DND-41 (cell line): Measurements from ENCODE around the gene LYRM7.

Source experiments
- ATAC-seq: fragments of 200-7000 bp; cut with Tn5 transposase; 3 replicates; pipeline ENCODE4 v1.9.1; 2021; ENCODE audit warnings: low read depth; ENCODE audit not compliant: insufficient read depth
- DNase-seq: peaks from one replicate; pipeline ENCODE4 v3.0.0-alpha.2; 2020
- H2AFZ ChIP-seq: 2 replicates; pipeline ENCODE4 v1.6.0; 2012; ENCODE audit warnings: low read depth, low read length
- H3K27ac ChIP-seq: 2 replicates; pipeline ENCODE4 v1.5.1; 2012; ENCODE audit warnings: low read length, inconsistent platforms
- H3K27me3 ChIP-seq: fragments of 200-600 bp; sonication (generic); 2 replicates; pipeline ENCODE4 v1.6.0; 2012; ENCODE audit warnings: low read length, mild to moderate bottlenecking, inconsistent platforms; ENCODE audit not compliant: insufficient read depth, poor library complexity
- H3K36me3 ChIP-seq: 2 replicates; pipeline ENCODE4 v1.5.1; 2012; ENCODE audit warnings: low read length, inconsistent platforms; ENCODE audit not compliant: insufficient read depth
- H3K4me1 ChIP-seq: 2 replicates; pipeline ENCODE4 v1.5.1; 2012; ENCODE audit warnings: mild to moderate bottlenecking, low read length; ENCODE audit not compliant: insufficient read depth
- H3K4me2 ChIP-seq: 2 replicates; pipeline ENCODE4 v1.6.0; 2012; ENCODE audit warnings: mild to moderate bottlenecking, moderate library complexity, low read length, inconsistent platforms; ENCODE audit not compliant: insufficient read depth
- H3K4me3 ChIP-seq, 2 experiments: fragments of 200-600 bp in 1 of 2; shearing (Covaris generic) in 1 of 2; 2 replicates each; pipeline ENCODE4 v1.5.1; 2012 to 2016; ENCODE audit warnings: inconsistent platforms in 2 of 2, low read length in 2 of 2, mild to moderate bottlenecking in 2 of 2, low read depth in 1 of 2, moderate library complexity in 1 of 2
- H3K79me2 ChIP-seq: 2 replicates; pipeline ENCODE4 v1.6.0; 2012; ENCODE audit warnings: low read length, inconsistent platforms; ENCODE audit not compliant: insufficient read depth
- H3K9ac ChIP-seq: 2 replicates; pipeline ENCODE4 v1.6.0; 2012; ENCODE audit warnings: low read depth, mild to moderate bottlenecking, inconsistent platforms, low read length, moderate library complexity
- H3K9me3 ChIP-seq: 2 replicates; pipeline ENCODE4 v1.5.1; 2012; ENCODE audit warnings: low read length, moderate library complexity, mild to moderate bottlenecking, inconsistent platforms; ENCODE audit not compliant: insufficient read depth, severe bottlenecking
- H4K20me1 ChIP-seq: 2 replicates; pipeline ENCODE4 v1.6.0; 2012; ENCODE audit warnings: low read length; ENCODE audit not compliant: insufficient read depth
- CTCF ChIP-seq: IDR thresholded peaks from 2 replicates; pipeline ENCODE4 v1.5.1; 2012; ENCODE audit warnings: borderline replicate concordance, low read length, moderate library complexity, mild to moderate bottlenecking; ENCODE audit not compliant: poor library complexity, severe bottlenecking; ENCODE audit errors: extremely low read depth
- EZH2 ChIP-seq: IDR thresholded peaks from 3 replicates; pipeline ENCODE4 v1.6.1; 2012; ENCODE audit warnings: borderline replicate concordance, low read depth, mild to moderate bottlenecking, moderate library complexity, low read length, inconsistent platforms; ENCODE audit not compliant: severe bottlenecking

LYRM7 gene

GRCh38 chr5:131223751-131224386 is 53.1 kb downstream of the LYRM7 start:
- Histone ChIP-seq H3K36me3 (no peaks in the 10 kb centered on the region), H4K20me1 (no peaks in the 10 kb centered on the region), H3K27ac (no peak overlapping the region), H3K79me2 (no peaks in the 10 kb centered on the region), H3K4me2 (no peak overlapping the region), H3K27me3 (no peaks in the 10 kb centered on the region), H2AFZ (no peak overlapping the region), H3K4me3 (no peak overlapping the region), H3K9me3 (no peaks in the 10 kb centered on the region), H3K9ac (no peak overlapping the region), H3K4me1 (peaks cover 8% of the 10 kb centered on the region)
- no peak for DNase-seq
- no peak for TF ChIP-seq CTCF
- TF ChIP-seq EZH2: no peak
- no peak for ATAC-seq

GRCh38 chr5:131224387-131225201 is 53.9 kb downstream of the LYRM7 start:
- TF ChIP-seq CTCF: no peak
- TF ChIP-seq EZH2: no peak
- Histone ChIP-seq H3K27me3 (no peaks in the 10 kb centered on the region), H4K20me1 (no peaks in the 10 kb centered on the region), H3K4me2 (no peak overlapping the region), H3K79me2 (no peaks in the 10 kb centered on the region), H3K4me1 (peaks cover 9% of the 10 kb centered on the region), H2AFZ (no peak overlapping the region), H3K36me3 (no peaks in the 10 kb centered on the region), H3K4me3 (no peak overlapping the region), H3K9me3 (no peaks in the 10 kb centered on the region), H3K27ac (no peak overlapping the region), H3K9ac (no peak overlapping the region)
- peak; percentile 40; the same call in 1 of the 3 replicates for ATAC-seq
- DNase-seq: no peak

GRCh38 chr5:131225282-131225974 is 54.7 kb downstream of the LYRM7 start:
- Histone ChIP-seq H3K79me2 (no peaks in the 10 kb centered on the region), H4K20me1 (no peaks in the 10 kb centered on the region), H2AFZ (no peak overlapping the region), H3K27ac (no peak overlapping the region), H3K9me3 (no peaks in the 10 kb centered on the region), H3K36me3 (no peaks in the 10 kb centered on the region), H3K27me3 (no peaks in the 10 kb centered on the region), H3K4me3 (no peak overlapping the region), H3K4me2 (no peak overlapping the region), H3K9ac (no peak overlapping the region), H3K4me1 (peaks cover 11% of the 10 kb centered on the region)
- TF ChIP-seq CTCF (no peak), EZH2 (no peak)
- ATAC-seq: no peak
- DNase-seq: no peak
